Epithelial cell of esophagus (primary cell): ENCODE results near the gene UNKL.
A peak's percentile ranks its signal among the peaks of the same experiment; 100 is the strongest.

ENCODE experiments used
- DNase-seq: peaks from one replicate; pipeline ENCODE4 v3.0.0; 2010; ENCODE audit warnings: low read depth
- H3K4me3 ChIP-seq: 2 replicates; pipeline ENCODE4 v1.5.1; 2011; ENCODE audit warnings: mild to moderate bottlenecking, low read length, control low read depth
- TF ChIP-seq, protein P1 (sequence below): IDR thresholded peaks from 2 replicates; pipeline ENCODE4 v1.5.1; 2011; ENCODE audit warnings: low read depth, mild to moderate bottlenecking, low read length, control low read depth, inconsistent platforms; ENCODE audit not compliant: insufficient read depth; ENCODE audit errors: missing control alignments

UNKL gene

DNA sequence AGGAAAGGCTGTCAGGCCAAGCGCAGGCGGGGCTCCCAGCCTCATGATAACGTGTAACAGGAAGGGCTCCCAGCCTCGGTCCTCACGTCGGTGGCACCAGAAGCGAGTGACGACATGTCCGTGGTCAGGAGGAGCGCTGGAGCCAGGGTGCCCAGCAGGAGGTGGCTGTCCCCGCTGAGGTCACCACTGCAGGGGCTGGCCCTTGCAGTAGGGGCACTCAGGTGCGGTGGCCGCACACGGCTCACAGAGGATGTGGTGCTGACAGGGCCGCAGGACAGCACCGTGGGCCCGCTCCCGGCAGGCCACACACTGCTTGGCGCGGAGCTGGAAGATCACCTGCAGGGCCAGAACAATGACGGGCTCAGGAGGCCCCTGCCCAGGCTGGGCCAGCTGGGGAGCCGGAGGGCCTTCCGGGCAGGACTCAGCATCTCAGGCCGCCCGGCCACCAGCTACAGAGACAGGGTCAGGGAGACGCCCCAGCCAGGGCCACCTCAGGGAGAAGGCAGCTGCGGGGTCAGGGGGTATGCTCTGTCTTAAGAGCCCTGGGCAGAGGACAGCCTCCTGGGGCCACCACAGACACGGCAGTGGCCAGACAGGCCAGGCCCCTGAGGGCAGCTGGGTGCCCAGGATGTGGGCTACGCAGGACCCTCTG is 48.3 kb downstream of the UNKL start:
- TF ChIP-seq, protein P1, sequence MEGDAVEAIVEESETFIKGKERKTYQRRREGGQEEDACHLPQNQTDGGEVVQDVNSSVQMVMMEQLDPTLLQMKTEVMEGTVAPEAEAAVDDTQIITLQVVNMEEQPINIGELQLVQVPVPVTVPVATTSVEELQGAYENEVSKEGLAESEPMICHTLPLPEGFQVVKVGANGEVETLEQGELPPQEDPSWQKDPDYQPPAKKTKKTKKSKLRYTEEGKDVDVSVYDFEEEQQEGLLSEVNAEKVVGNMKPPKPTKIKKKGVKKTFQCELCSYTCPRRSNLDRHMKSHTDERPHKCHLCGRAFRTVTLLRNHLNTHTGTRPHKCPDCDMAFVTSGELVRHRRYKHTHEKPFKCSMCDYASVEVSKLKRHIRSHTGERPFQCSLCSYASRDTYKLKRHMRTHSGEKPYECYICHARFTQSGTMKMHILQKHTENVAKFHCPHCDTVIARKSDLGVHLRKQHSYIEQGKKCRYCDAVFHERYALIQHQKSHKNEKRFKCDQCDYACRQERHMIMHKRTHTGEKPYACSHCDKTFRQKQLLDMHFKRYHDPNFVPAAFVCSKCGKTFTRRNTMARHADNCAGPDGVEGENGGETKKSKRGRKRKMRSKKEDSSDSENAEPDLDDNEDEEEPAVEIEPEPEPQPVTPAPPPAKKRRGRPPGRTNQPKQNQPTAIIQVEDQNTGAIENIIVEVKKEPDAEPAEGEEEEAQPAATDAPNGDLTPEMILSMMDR: no peak
- H3K4me3 ChIP-seq: no peak overlapping the region
- no peak for DNase-seq

DNA sequence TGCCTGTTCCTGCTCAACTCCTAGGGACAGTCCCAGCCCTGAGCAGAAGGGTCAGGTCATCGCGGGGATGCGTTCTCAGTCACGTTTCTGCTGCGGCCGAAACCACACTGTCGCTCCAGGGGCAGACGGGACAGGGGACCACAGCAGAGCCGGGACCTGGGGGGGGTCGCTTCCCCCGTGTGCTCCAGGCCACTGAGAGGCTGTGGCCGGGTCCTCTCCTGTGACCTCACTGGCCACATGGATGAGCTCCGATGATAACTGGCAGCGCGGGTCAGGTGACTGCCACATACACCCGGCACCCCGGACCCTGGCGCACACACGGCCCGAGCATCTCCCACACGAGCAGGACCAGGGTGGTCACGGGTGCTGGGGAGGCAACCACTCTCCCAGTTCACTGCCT is 50.0 kb downstream of the UNKL start:
- H3K4me3 ChIP-seq: no peak overlapping the region
- no peak for DNase-seq
- TF ChIP-seq, protein P1: no peak

DNA sequence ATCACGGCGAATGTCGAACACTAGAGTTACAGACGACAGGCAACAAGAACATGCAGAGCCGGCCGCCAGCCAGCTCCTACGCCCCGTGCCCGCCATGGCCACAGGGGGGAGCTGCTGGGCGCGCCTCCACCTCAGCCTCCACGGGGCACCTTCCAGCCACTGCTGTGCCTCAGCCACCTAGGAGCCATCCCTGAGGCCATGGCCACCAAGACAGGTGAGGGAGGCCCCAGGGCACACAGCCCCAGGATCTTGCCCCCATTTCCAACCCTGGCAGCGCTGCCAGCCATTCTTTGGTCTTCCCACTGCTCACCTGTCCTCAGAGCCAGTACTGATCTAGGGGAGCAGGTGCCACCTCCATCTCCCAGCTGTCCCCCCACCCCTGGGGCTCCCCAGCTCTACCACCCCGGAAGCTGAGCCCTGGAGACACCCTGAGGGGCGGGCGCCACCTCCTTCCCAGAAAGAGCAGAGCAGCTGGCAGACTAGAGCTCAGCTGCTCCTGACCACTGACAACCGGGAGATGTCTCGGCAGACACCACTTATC is 50.9 kb downstream of the UNKL start:
- TF ChIP-seq, protein P1: peak; percentile 83
- H3K4me3 ChIP-seq: no peak overlapping the region
- peak; percentile 70 for DNase-seq

DNA sequence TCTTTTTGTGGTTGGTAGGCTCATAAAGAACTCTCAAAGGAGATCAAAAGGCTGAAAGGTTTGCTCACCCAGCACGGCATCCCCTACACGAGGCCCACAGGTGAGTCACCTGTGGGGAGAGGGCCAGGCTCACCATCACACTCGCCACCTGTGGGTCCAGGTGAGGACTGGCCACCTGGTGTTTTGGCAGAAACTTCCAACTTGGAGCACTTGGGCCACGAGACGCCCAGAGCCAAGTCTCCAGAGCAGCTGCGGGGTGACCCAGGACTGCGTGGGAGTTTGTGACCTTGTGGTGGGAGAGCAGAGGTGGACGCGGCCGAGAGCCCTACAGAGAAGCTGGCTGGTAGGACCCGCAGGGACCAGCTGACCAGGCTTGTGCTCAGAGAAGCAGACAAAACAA is 51.7 kb downstream of the UNKL start:
- no peak for DNase-seq
- H3K4me3 ChIP-seq: no peak overlapping the region
- TF ChIP-seq, protein P1: no peak

DNA sequence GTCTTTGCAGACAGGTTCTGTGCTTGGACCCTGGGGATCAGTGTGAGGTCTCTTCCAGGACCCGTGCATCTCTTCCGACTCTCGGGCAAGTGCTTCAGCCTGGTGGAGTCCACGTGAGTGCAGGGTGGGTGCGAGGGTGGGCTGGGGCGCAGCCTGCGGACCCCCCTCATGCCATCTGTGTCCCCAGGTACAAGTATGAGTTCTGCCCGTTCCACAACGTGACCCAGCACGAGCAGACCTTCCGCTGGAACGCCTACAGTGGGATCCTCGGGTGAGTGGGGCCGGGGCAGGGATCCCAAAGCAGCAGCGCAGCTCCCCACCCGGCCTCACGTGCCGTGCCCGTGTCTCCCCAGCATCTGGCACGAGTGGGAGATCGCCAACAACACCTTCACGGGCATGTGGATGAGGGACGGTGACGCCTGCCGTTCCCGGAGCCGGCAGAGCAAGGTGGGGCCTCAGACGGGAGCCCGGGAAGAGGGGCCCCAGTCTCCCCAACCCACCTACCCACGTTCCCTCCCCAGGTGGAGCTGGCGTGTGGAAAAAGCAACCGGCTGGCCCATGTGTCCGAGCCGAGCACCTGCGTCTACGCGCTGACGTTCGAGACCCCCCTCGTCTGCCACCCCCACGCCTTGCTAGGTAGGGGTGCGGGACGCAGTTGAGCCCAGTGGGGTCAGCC is 52.7 kb downstream of the UNKL start:
- DNase-seq: no peak
- TF ChIP-seq, protein P1: no peak
- H3K4me3 ChIP-seq: no peak overlapping the region

DNA sequence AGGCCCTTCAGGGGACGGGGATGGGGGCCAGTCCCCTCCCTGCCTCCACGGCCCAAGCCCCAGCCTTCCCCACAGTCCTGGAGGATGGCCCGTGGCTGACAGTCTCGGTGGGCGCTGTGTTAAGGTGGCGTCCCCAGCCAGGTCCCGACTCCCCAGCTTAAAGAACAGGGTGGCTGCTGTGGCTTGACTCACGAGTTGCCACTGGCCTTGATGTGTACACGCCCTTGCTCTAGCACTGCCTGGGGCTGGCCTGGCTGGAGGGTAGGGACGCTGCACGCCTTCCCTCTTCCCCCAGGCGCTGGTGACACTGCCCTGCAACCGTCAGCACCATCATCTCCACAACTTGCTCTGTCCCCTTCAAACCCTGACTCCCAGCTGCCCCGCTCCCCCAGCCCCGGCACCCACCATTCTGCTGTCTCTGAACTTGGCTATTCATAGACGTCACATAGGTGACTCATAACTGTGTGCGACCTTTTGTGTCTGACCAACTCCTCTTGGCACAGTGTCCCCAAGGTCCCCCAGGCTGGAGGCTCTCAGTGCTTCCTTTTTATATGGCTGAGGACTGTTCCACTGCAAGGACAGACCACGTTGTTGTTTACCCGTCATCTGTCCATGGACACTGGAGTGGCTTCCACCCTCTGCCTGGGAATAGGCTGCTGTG is 56.5 kb downstream of the UNKL start:
- no peak for DNase-seq
- TF ChIP-seq, protein P1: no peak
- no peak overlapping the region for H3K4me3 ChIP-seq
